Liver (tissue), 9 donors: ENCODE results near the gene POU2F3. TPM values are rescaled to one million over a fixed set of nuclear protein-coding genes. Genes with fewer than 3 reads are reported as not detected.

ENCODE experiments used
- DNase-seq: peaks from one replicate; pipeline ENCODE4 v3.0.0-alpha.2; 2017; ENCODE audit warnings: low spot score
- H3K27ac ChIP-seq, 2 donors: one replicate each; pipeline ENCODE4 v1.7.0; 2013; ENCODE audit warnings: inconsistent platforms in 2 of 2, low read length in 2 of 2, control low read depth in 1 of 2, low read depth in 1 of 2, mild to moderate bottlenecking in 1 of 2
- H3K27me3 ChIP-seq, 4 donors: one replicate each; pipeline versions ENCODE4 v1.6.1 to v1.7.0; 2013; ENCODE audit warnings: low read length in 3 of 4, inconsistent platforms in 1 of 4, mild to moderate bottlenecking in 1 of 4, moderate library complexity in 1 of 4; ENCODE audit not compliant: control insufficient read depth in 4 of 4, insufficient read depth in 4 of 4
- H3K36me3 ChIP-seq, 4 donors: one replicate each; pipeline versions ENCODE4 v1.6.1 to v1.7.0; 2013; ENCODE audit warnings: low read length in 3 of 4, mild to moderate bottlenecking in 3 of 4, low read depth in 1 of 4, moderate library complexity in 1 of 4; ENCODE audit not compliant: control insufficient read depth in 4 of 4, insufficient read depth in 3 of 4
- H3K4me1 ChIP-seq, 4 donors: one replicate each; pipeline versions ENCODE4 v1.6.1 to v1.7.0; 2013; ENCODE audit warnings: low read length in 3 of 4, mild to moderate bottlenecking in 3 of 4, moderate library complexity in 1 of 4; ENCODE audit not compliant: control insufficient read depth in 4 of 4, insufficient read depth in 4 of 4
- H3K4me3 ChIP-seq, 3 donors: one replicate each; pipeline versions ENCODE4 v1.6.1 to v1.7.0; 2013; ENCODE audit warnings: low read length in 3 of 3, control low read depth in 1 of 3, low read depth in 1 of 3, mild to moderate bottlenecking in 1 of 3
- H3K9ac ChIP-seq, 2 donors: one replicate each; pipeline ENCODE4 v1.7.0; 2013; ENCODE audit warnings: low read length in 2 of 2, mild to moderate bottlenecking in 2 of 2, moderate library complexity in 2 of 2, control low read depth in 1 of 2, low read depth in 1 of 2
- H3K9me3 ChIP-seq, 4 donors: one replicate each; pipeline versions ENCODE4 v1.6.1 to v1.7.0; 2013; ENCODE audit warnings: low read length in 3 of 4; ENCODE audit not compliant: control insufficient read depth in 4 of 4
- CTCF ChIP-seq: fragments of 150-350 bp; IDR thresholded peaks from 2 replicates; pipeline ENCODE4 v1.5.1; 2017; ENCODE audit warnings: improper control_type of control experiment, low read depth, low read length; ENCODE audit not compliant: missing input control
- EGR1 ChIP-seq, 2 donors: IDR thresholded peaks; 2 replicates each; pipeline ENCODE4 v1.6.1; 2016 to 2018; ENCODE audit warnings: antibody characterized with exemption in 2 of 2, low read depth in 2 of 2
- FOXA1 ChIP-seq: IDR thresholded peaks from 2 replicates; pipeline ENCODE4 v1.6.1; 2016; ENCODE audit warnings: antibody characterized with exemption
- FOXA2 ChIP-seq: IDR thresholded peaks from 2 replicates; pipeline ENCODE4 v1.6.1; 2016; ENCODE audit warnings: antibody characterized with exemption
- GABPA ChIP-seq, 2 donors: IDR thresholded peaks in 1 of 2; conservative IDR thresholded peaks in 1 of 2; 2 replicates each; pipeline ENCODE4 v1.6.1; 2016; ENCODE audit warnings: antibody characterized with exemption in 2 of 2, mild to moderate bottlenecking in 1 of 2, moderate library complexity in 1 of 2
- HNF4A ChIP-seq, 2 donors: conservative IDR thresholded peaks; 2 replicates each; pipeline ENCODE4 v1.6.1; 2016; ENCODE audit warnings: antibody characterized with exemption in 2 of 2, mild to moderate bottlenecking in 2 of 2
- HNF4G ChIP-seq: IDR thresholded peaks from 2 replicates; pipeline ENCODE4 v1.6.1; 2016; ENCODE audit warnings: antibody characterized with exemption
- JUND ChIP-seq, 2 donors: IDR thresholded peaks; 2 replicates each; pipeline ENCODE4 v1.6.1; 2016; ENCODE audit warnings: antibody characterized with exemption in 2 of 2
- MAX ChIP-seq: IDR thresholded peaks from 2 replicates; pipeline ENCODE4 v1.6.1; 2016; ENCODE audit warnings: antibody characterized with exemption
- NR2F2 ChIP-seq: IDR thresholded peaks from 2 replicates; pipeline ENCODE4 v1.6.1; 2016; ENCODE audit warnings: antibody characterized with exemption
- RAD21 ChIP-seq, 2 donors: IDR thresholded peaks; 2 replicates each; pipeline ENCODE4 v1.6.1; 2016; ENCODE audit warnings: antibody characterized with exemption in 2 of 2, mild to moderate bottlenecking in 2 of 2
- REST ChIP-seq: IDR thresholded peaks from 2 replicates; pipeline ENCODE4 v1.6.1; 2016; ENCODE audit warnings: antibody characterized with exemption, mild to moderate bottlenecking
- RXRA ChIP-seq, 2 donors: IDR thresholded peaks; 2 replicates each; pipeline ENCODE4 v1.6.1; 2017 to 2018; ENCODE audit warnings: antibody characterized with exemption in 2 of 2, mild to moderate bottlenecking in 1 of 2
- SP1 ChIP-seq: IDR thresholded peaks from 2 replicates; pipeline ENCODE4 v1.6.1; 2018; ENCODE audit warnings: antibody characterized with exemption, mild to moderate bottlenecking
- TAF1 ChIP-seq: conservative IDR thresholded peaks from 2 replicates; pipeline ENCODE4 v1.6.1; 2016; ENCODE audit warnings: antibody characterized with exemption, mild to moderate bottlenecking
- YY1 ChIP-seq: IDR thresholded peaks from 2 replicates; pipeline ENCODE4 v1.6.1; 2016; ENCODE audit warnings: antibody characterized with exemption, mild to moderate bottlenecking
- WGBS: extraction: QIAGEN DNeasy Blood & Tissue Kit; methylation state at CpG from one replicate; pipeline ENCODE4 v1.1.7; 2013; 5-methylcytosine and 5-hydroxymethylcytosine counted together
- polyA plus RNA-seq, 2 donors: library from polyadenylated mRNA; stranded (reverse) in 1 of 2; unstranded in 1 of 2; fragments of 200-250 nt in 1 of 2; fragments of >200 nt in 1 of 2; fragmentation: Nextera tagmentation in 1 of 2; extraction: Ambion mirVana in 1 of 2; gene quantifications; one replicate each; pipeline versions ENCODE4 v1.2.1 to v1.2.3, GENCODE V29; 2013 to 2015
- total RNA-seq, 2 donors: library from RNA; depleted of rRNA; stranded (reverse); fragments of >200 nt; gene quantifications; one replicate each; pipeline ENCODE4 v1.2.3, GENCODE V29; 2014
- donor health status: healthy.
- donor health status: healthy.
- donor health status: healthy.
- donor health status: healthy.
- donor health status: healthy.

The POU2F3 gene
- total and polyA plus RNA-seq, 4 donors, result not detected

GRCh38 chr11:120235024-120235628, 4.8 kb upstream of the POU2F3 start:
- Histone ChIP-seq H3K27ac (no peak overlapping the region), H3K4me1 (peaks cover 0 to 6% (median 2%) of the 10 kb centered on the region in 4 donors), H3K27me3 (no peaks in the 10 kb centered on the region), H3K4me3 (no peak overlapping the region), H3K9me3 (no peaks in the 10 kb centered on the region), H3K36me3 (peaks cover 0 to 2% (median under 1%) of the 10 kb centered on the region in 4 donors), H3K9ac (no peak overlapping the region)
- WGBS, result 16% methylated on average over 8 of the region's 8 CpGs
- DNase-seq, result peak; percentile 73
- TF ChIP-seq TAF1 (no peak), JUND (IDR thresholded peaks at IDR 0.05) (no peak), FOXA2 (no peak), HNF4G (no peak), RXRA (IDR thresholded peaks at IDR 0.05) (peak; percentile 67 to 91), FOXA1 (no peak), GABPA (IDR thresholded peaks at IDR 0.05 in 1 of 2, conservative IDR thresholded peaks at IDR 0.05 in 1 of 2) (no peak), EGR1 (IDR thresholded peaks at IDR 0.05; ENCODE audit: low read depth in 2 of 2) (no peak), CTCF (peak; percentile 77), NR2F2 (no peak), RAD21 (IDR thresholded peaks at IDR 0.05) (peak; percentile 86 to 94), SP1 (no peak), HNF4A (conservative IDR thresholded peaks at IDR 0.05) (peak in 1 of 2 donors; percentile 29), MAX (no peak)

- 60% methylated on average over 5 of the region's 5 CpGs for WGBS
- Histone ChIP-seq H3K27me3 (no peaks in the 10 kb centered on the region), H3K27ac (no peak overlapping the region), H3K9me3 (no peaks in the 10 kb centered on the region), H3K9ac (no peak overlapping the region), H3K36me3 (no peaks in the 10 kb centered on the region), H3K4me1 (peaks cover 0 to 10% (median 3%) of the 10 kb centered on the region in 4 donors), H3K4me3 (no peak overlapping the region)
- TF ChIP-seq REST (no peak), NR2F2 (no peak), EGR1 (IDR thresholded peaks at IDR 0.05; ENCODE audit: low read depth in 2 of 2) (no peak), RAD21 (IDR thresholded peaks at IDR 0.05) (no peak), HNF4G (no peak), JUND (IDR thresholded peaks at IDR 0.05) (no peak), RXRA (IDR thresholded peaks at IDR 0.05) (no peak), MAX (no peak), HNF4A (conservative IDR thresholded peaks at IDR 0.05) (no peak), YY1 (no peak)
- no peak for DNase-seq
These were observed 3.5 kb upstream of the POU2F3 start for GRCh38 chr11:120236169-120237107.
